ACC112 (cell line): Measurements from ENCODE around the gene RAD51C.
A peak's percentile ranks its signal among the peaks of the same experiment; 100 is the strongest.
"Not testable (repeated sequence)": the region's sequence is repeated elsewhere in the genome, so short reads cannot be mapped to it uniquely, and the experiment has no call there.

Source experiments
- H2AFZ ChIP-seq: fragments of 200-600 bp; sonication (generic); one replicate; pipeline ENCODE4 v1.6.0; 2017; ENCODE audit warnings: antibody characterized with exemption, low read length; ENCODE audit not compliant: unreplicated experiment
- H3K27ac ChIP-seq: fragments of 200-600 bp; sonication (generic); 2 replicates; pipeline ENCODE4 v1.5.1; 2014; ENCODE audit warnings: low read depth, mild to moderate bottlenecking, antibody characterized with exemption, low read length, moderate library complexity
- H3K27me3 ChIP-seq: fragments of 200-600 bp; sonication (generic); 2 replicates; pipeline ENCODE4 v1.6.1; 2014; ENCODE audit warnings: mild to moderate bottlenecking, antibody characterized with exemption, low read length, moderate library complexity, mixed read lengths; ENCODE audit not compliant: insufficient read depth
- H3K36me3 ChIP-seq: fragments of 200-600 bp; sonication (generic); 2 replicates; pipeline ENCODE4 v1.6.1; 2016; ENCODE audit warnings: mild to moderate bottlenecking, antibody characterized with exemption, low read length, moderate library complexity, mixed read lengths; ENCODE audit not compliant: insufficient read depth
- H3K4me1 ChIP-seq: fragments of 200-600 bp; sonication (generic); one replicate; pipeline ENCODE4 v1.6.1; 2016; ENCODE audit warnings: low read length, mixed read lengths; ENCODE audit not compliant: insufficient read depth, unreplicated experiment, control insufficient read depth
- H3K4me3 ChIP-seq: fragments of 200-600 bp; sonication (generic); 2 replicates; pipeline ENCODE4 v1.5.1; 2014; ENCODE audit warnings: mild to moderate bottlenecking, low read depth, low read length
- H3K79me2 ChIP-seq: fragments of 200-600 bp; sonication (generic); one replicate; pipeline ENCODE4 v1.6.0; 2016; ENCODE audit warnings: low read length; ENCODE audit not compliant: control insufficient read depth, unreplicated experiment, insufficient read depth

The RAD51C gene

DNA sequence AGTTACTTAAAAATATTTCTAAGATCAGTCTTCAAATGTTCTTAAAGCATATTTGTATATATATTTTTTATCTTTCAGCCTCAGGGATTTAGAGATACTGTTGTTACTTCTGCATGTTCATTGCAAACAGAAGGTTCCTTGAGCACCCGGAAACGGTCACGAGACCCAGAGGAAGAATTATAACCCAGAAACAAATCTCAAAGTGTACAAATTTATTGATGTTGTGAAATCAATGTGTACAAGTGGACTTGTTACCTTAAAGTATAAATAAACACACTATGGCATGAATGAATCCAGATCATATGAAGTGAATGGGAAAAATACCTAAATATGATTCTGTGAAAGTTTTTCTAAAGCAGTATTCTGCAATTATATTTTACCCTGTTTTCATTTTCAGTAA is 41.6 kb downstream of the RAD51C start:
- no peaks in the 10 kb centered on the region for H3K36me3 ChIP-seq
- no peak overlapping the region for H3K27ac ChIP-seq
- H2AFZ ChIP-seq = no peak overlapping the region
- no peaks in the 10 kb centered on the region for H3K79me2 ChIP-seq
- no peak overlapping the region for H3K4me3 ChIP-seq
- no peaks in the 10 kb centered on the region for H3K27me3 ChIP-seq
- no peaks in the 10 kb centered on the region for H3K4me1 ChIP-seq

DNA sequence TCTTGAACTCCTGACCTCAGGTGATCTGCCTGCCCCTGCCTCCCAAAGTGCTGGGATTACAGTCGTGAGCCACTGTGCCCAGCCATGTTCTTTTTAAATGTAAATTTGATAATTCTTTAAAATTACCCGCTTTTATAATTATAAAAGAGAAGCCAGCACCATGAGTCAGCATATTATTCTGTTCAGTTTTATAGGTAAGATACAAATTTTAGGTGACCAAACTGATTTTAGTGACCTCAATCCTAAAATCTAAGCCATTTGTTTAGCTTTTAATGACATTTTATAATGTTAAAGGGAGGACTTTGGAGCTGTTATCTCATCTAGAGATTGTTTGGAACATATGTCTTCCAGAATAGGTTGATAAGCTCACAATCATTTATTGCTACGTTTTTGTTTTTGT is 42.4 kb downstream of the RAD51C start:
- no peak overlapping the region for H3K4me3 ChIP-seq
- H3K36me3 ChIP-seq = no peaks in the 10 kb centered on the region
- H3K79me2 ChIP-seq = no peaks in the 10 kb centered on the region
- no peaks in the 10 kb centered on the region for H3K4me1 ChIP-seq
- no peaks in the 10 kb centered on the region for H3K27me3 ChIP-seq
- H3K27ac ChIP-seq = no peak overlapping the region
- H2AFZ ChIP-seq = no peak overlapping the region

DNA sequence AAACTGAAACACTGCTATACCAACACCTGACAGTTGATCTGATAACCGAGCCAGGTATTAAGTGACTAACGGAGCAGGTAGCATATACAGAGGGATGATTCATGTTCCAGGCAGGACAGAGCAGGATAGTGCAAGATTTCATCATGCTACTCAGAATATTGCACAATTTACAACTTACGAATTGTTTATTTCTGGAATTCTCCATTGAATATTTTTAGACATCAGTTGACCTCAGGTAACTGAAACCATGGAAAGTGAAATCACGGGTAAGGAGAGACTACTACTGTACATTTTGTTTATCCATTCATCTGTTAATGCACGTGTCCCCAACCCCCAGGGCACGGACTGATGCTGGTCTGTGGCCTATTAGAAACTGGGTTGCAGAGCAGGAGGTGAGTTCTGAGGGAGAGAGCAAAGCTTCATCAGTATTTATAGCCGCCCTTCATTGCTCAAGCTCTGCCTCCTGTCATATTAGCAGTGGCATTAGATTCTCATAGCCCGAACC is 48.8 kb downstream of the RAD51C start:
- no peaks in the 10 kb centered on the region for H3K4me1 ChIP-seq
- H2AFZ ChIP-seq = no peak overlapping the region
- H3K27ac ChIP-seq = no peak overlapping the region

DNA sequence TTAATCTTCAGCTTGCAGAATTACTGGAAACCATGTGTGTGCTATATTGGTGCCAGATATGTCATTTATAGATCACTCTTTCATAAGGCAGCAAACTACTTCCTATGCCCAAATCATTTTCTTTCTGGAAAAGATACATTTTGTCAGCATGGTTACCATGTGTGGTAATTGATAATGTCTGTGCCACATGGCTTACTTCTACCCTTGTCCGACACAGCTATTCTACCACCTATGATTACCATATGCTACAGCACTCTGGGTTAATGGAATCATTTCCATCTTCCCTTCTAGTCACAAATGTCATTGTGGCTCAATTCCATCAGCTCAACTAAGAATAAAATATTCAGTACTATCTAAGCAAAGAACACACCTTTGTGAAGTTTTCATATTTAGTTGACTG is 55.3 kb downstream of the RAD51C start:
- no peaks in the 10 kb centered on the region for H3K36me3 ChIP-seq
- no peak overlapping the region for H3K4me3 ChIP-seq
- no peak overlapping the region for H3K27ac ChIP-seq
- H3K27me3 ChIP-seq = no peaks in the 10 kb centered on the region
- H3K4me1 ChIP-seq = no peaks in the 10 kb centered on the region
- H3K79me2 ChIP-seq = no peaks in the 10 kb centered on the region
- H2AFZ ChIP-seq = no peak overlapping the region

More for the DNA sequence above, 48.8 kb downstream of the RAD51C start:
- Histone ChIP-seq H3K27me3 (no peaks in the 10 kb centered on the region), H3K36me3 (no peaks in the 10 kb centered on the region), H3K79me2 (no peaks in the 10 kb centered on the region), H3K4me3 (no peak overlapping the region)

DNA sequence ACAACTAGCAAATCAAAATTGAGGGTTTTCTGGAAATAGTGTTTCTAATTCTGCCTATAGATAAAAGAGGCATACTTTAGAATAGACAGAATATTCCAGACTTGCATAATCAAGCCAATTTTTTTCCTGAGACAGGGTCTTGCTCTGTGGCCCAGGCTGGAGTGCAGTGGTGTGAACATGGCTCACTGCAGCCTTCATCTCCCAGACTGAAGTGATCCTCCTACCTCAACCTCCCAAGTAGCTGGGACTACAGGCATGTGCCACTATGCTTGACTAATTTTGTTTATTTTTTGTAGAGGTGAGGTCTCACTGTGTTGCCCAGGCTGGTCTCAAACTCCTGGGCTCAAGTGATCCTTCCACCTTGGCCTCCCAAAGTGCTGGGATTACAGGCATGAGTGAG is 57.2 kb downstream of the RAD51C start:
- not testable (repeated sequence) for H3K27me3 ChIP-seq, H3K27ac ChIP-seq, H2AFZ ChIP-seq, H3K4me1 ChIP-seq, H3K36me3 ChIP-seq, H3K4me3 ChIP-seq, H3K79me2 ChIP-seq

DNA sequence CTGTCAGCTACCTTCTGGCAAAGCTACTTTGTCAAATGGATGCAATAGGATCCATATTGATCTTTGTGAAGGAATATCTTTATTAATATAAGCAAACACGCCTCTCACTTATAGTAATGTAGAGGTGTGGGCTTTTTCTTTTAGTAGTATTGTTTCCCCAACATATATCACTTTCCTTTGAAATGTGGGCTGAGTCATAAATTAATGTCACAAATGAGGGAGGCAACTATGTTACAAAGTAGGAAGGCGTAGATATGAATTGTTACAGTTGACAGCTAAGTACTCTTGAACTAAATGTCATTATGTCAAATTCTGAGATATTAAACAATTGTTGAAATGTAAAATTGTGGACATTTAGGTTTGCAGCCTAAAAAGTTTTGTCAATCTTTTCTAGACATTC is 60.6 kb downstream of the RAD51C start:
- Histone ChIP-seq H3K4me1 (peaks cover 5% of the 10 kb centered on the region), H3K4me3 (no peak overlapping the region), H3K27me3 (peaks cover 39% of the 10 kb centered on the region), H2AFZ (no peak overlapping the region), H3K79me2 (no peaks in the 10 kb centered on the region), H3K27ac (no peak overlapping the region), H3K36me3 (no peaks in the 10 kb centered on the region)

DNA sequence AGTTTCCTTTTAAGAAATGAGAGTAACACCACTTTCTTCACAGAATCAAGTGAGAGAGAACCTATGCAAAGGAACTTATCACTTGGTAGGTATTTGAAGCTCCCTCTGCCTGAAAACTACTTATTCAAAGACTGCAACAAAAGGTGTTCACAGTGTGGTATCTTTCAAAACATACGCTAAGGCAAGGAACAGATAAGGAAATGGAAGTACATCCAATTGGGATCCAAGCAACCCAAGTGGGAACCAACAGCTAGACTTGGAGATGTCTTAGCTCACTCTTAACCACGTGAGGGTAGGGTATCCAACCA is 62.8 kb downstream of the RAD51C start:
- peak overlapping the region; percentile 80 for H3K4me3 ChIP-seq
- H3K27ac ChIP-seq = no peak overlapping the region
- no peaks in the 10 kb centered on the region for H3K36me3 ChIP-seq
- peaks cover 57% of the 10 kb centered on the region for H3K27me3 ChIP-seq
- H2AFZ ChIP-seq = peak overlapping the region; percentile 69
- H3K4me1 ChIP-seq = peaks cover 5% of the 10 kb centered on the region
- H3K79me2 ChIP-seq = no peaks in the 10 kb centered on the region

DNA sequence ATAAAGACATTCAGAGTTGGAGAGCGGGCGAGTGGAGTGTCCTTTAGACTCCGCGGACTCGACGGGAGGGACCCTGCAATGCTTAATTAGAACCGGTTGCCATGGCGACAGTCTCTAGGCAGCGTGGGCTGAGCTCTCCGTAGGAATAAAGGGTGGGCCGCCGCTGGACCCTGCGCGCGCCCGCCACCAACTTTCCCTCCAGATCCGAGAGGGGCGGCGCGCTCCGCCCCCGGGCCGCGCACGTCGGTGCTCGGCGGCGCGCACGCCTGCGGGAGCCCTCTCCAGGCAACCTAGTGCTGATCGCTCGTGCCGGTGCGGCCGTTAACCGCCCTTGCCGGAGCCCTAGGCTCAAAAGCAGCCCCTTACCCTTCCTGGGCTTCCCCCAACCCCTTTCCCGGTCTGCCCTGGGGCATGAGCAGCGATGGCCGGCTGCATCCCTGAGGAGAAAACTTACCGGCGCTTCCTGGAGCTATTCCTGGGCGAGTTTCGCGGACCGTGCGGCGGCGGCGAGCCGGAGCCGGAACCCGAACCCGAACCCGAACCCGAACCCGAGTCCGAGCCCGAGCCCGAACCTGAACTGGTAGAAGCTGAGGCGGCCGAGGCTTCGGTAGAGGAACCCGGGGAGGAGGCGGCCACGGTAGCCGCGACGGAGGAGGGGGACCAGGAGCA is 63.3 kb downstream of the RAD51C start, which contains the start of gene PPM1E:
TSS of gene PPM1E (plus strand) at position 278 of the 669 bp plus-strand sequence.
- Histone ChIP-seq H3K36me3 (no peaks in the 10 kb centered on the region), H2AFZ (peak within 1 kb of the TSS; percentile 69), H3K4me1 (peaks cover 5% of the 10 kb centered on the region), H3K27ac (no peak within 1 kb of the TSS), H3K4me3 (peak within 1 kb of the TSS; percentile 80), H3K79me2 (no peaks in the 10 kb centered on the region), H3K27me3 (peaks cover 62% of the 10 kb centered on the region)

DNA sequence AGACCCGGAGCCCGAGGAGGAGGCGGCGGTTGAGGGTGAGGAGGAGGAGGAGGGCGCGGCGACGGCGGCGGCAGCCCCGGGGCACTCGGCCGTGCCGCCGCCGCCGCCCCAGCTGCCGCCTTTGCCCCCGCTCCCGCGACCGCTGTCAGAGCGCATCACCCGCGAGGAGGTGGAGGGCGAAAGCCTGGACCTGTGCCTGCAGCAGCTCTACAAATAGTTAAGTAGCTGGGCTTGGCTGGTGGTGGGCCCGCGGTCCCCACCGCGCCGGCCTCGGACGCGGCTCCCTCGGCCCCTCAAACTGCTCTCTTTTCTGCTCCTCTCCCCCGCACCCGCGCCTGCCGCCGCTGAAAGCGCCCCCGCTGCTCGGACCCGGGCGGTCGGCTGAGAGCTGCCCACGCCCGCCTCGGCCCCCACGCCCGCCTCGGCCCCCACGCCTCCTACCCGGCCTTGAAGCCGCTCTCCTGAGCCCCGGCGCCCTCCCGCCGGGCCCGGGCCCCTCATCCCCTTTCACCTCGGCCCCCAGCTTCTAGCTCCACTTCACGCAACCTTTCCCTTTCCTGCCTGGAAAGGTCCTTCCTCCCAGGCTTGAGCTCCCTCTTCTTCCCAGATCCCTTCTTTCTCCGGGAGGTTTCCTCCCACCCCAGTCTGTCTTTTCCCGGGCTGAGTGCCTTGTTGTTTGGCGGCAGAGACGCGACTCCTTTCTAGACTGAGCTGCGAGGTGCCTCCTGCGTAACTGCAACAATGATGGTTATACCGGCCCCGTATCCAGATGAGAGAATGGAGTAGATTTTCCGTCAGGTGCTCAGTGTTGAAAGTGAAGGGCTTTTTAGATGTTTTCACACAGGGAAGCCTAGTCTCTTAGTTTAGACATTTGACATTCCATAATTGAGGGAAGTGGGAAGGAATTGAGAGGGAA is 64.1 kb downstream of the RAD51C start:
- no peak overlapping the region for H3K27ac ChIP-seq
- peak overlapping the region; percentile 17 for H2AFZ ChIP-seq
- no peaks in the 10 kb centered on the region for H3K79me2 ChIP-seq
- H3K27me3 ChIP-seq = peaks cover 70% of the 10 kb centered on the region
- H3K4me1 ChIP-seq = peaks cover 5% of the 10 kb centered on the region
- H3K36me3 ChIP-seq = no peaks in the 10 kb centered on the region
- peak overlapping the region; percentile 80 for H3K4me3 ChIP-seq

DNA sequence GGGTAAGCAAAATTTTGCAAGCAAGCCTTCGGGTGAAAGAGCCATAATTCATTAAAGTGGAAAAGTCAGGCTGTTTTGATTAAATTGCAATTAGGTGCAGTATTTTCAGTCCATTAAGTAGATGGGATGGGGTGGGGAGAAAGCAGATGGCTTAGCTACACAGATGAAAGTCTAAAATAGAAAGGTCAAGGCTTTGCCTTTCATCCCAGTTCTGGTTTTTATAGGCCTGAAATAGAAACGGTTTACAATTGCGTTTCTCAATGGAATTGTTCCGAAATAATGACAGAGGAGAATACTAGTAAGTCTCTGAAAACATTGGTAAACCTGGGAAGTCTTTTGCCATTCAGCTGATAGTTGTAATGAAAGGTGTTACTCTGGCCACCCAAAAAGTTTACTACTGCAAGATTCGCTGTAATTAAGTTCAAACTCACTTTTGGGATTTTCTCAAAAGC is 64.8 kb downstream of the RAD51C start:
- Histone ChIP-seq H3K36me3 (no peaks in the 10 kb centered on the region), H2AFZ (no peak overlapping the region), H3K27ac (no peak overlapping the region), H3K27me3 (peaks cover 75% of the 10 kb centered on the region), H3K79me2 (no peaks in the 10 kb centered on the region), H3K4me1 (peaks cover 5% of the 10 kb centered on the region), H3K4me3 (peak overlapping the region; percentile 80)
